ENCODE data around the gene NDUFB7. TPM values are rescaled to one million over a fixed set of nuclear protein-coding genes. Genes with fewer than 3 reads are reported as not detected.
A peak's percentile ranks its signal among the peaks of the same experiment; 100 is the strongest.
"Not testable (repeated sequence)": the region's sequence is repeated elsewhere in the genome, so short reads cannot be mapped to it uniquely, and the experiment has no call there.

NDUFB7 gene
- total RNA-seq, 2 experiments from 2014 or later: 31.7 to 39.1 TPM

- CTCF ChIA-PET: no interaction called here
- Histone ChIP-seq H3K27me3 (ENCODE audit: control insufficient read depth in 1 of 2, insufficient read depth in 2 of 2, low read length in 2 of 2) (no peaks in the 10 kb centered on the region), H3K9me3 (ENCODE audit: control insufficient read depth in 1 of 2, insufficient read depth in 1 of 2, low read length in 2 of 2) (no peaks in the 10 kb centered on the region), H3K27ac (ENCODE audit: low read depth in 1 of 2, low read length in 2 of 2) (peak overlapping the region in 1 of 2 donors; percentile 21), H3K4me3 (ENCODE audit: low read length) (no peak overlapping the region), H3K36me3 (ENCODE audit: insufficient read depth, low read length) (peaks cover 27% of the 10 kb centered on the region), H3K4me1 (ENCODE audit: insufficient read depth, low read length) (peaks cover 69% of the 10 kb centered on the region)
- POLR2A ChIA-PET: interaction anchor here (1.3 to 1.7 kb wide), 3 partner anchors 32 to 47 kb away, joined by 3 to 4 read pairs (median 4); partner anchors contain the start of gene DNAJB1
- ATAC-seq (ENCODE audit: poor library complexity) (no peak), DNase-seq (no peak)
- intact Hi-C loops (cut with DNase I, micrococcal nuclease): no loop called here
- Mint-ChIP-seq H3K4me1 (ENCODE audit: low read depth) (peaks cover 54% of the 10 kb centered on the region), H3K9me3 (no peaks in the 10 kb centered on the region), H3K4me3 (no peak overlapping the region), H3K36me3 (ENCODE audit: low read depth) (peaks cover 36% of the 10 kb centered on the region), H3K27ac (peak overlapping the region; percentile 92), H3K27me3 (no peaks in the 10 kb centered on the region)
- no peak for TF ChIP-seq CTCF (IDR thresholded peaks at IDR 0.05)
Observed at GRCh38 chr19:14553042-14553938, 18.6 kb downstream of the NDUFB7 start.

GRCh38 chr19:14552006-14552360 lies 19.9 kb downstream of the NDUFB7 start:
- H3K4me1 Mint-ChIP-seq (ENCODE audit: low read depth): peaks cover 54% of the 10 kb centered on the region
- H3K27me3 ChIP-seq (ENCODE audit: control insufficient read depth in 1 of 2, insufficient read depth in 2 of 2, low read length in 2 of 2); DNase-seq; ATAC-seq (ENCODE audit: poor library complexity); intact Hi-C loops (cut with DNase I, micrococcal nuclease); H3K9me3 ChIP-seq (ENCODE audit: control insufficient read depth in 1 of 2, insufficient read depth in 1 of 2, low read length in 2 of 2); H3K27me3 Mint-ChIP-seq; H3K4me3 ChIP-seq (ENCODE audit: low read length); H3K9me3 Mint-ChIP-seq: not testable (repeated sequence)
- CTCF ChIA-PET: interaction anchor here (0.5 to 2.0 kb wide), 22 partner anchors 15 to 139 kb away, joined by 3 to 14 read pairs (median 4); partner anchors contain the start of genes DNAJB1, GIPC1, NDUFB7 and TECR
- H3K4me3 Mint-ChIP-seq: peak overlapping the region; percentile 25
- peak overlapping the region; percentile 92 for H3K27ac Mint-ChIP-seq
- Histone ChIP-seq H3K36me3 (ENCODE audit: insufficient read depth, low read length) (peaks cover 28% of the 10 kb centered on the region), H3K4me1 (ENCODE audit: insufficient read depth, low read length) (peaks cover 64% of the 10 kb centered on the region), H3K27ac (ENCODE audit: low read depth in 1 of 2, low read length in 2 of 2) (peak overlapping the region in 1 of 2 donors; percentile 5)
- H3K36me3 Mint-ChIP-seq (ENCODE audit: low read depth): peaks cover 39% of the 10 kb centered on the region
- POLR2A ChIA-PET: interaction anchor here (0.5 to 3.0 kb wide), 9 partner anchors 14 to 71 kb away, joined by 3 to 46 read pairs (median 3); partner anchors contain the start of genes DNAJB1, NDUFB7 and TECR

- Mint-ChIP-seq H3K4me3 (peak overlapping the region; percentile 74), H3K4me1 (ENCODE audit: low read depth) (peaks cover 53% of the 10 kb centered on the region), H3K36me3 (ENCODE audit: low read depth) (peaks cover 40% of the 10 kb centered on the region), H3K27ac (peak overlapping the region; percentile 92)
- not testable (repeated sequence) for H3K9me3 ChIP-seq (ENCODE audit: control insufficient read depth in 1 of 2, insufficient read depth in 1 of 2, low read length in 2 of 2); H3K9me3 Mint-ChIP-seq; H3K27me3 ChIP-seq (ENCODE audit: control insufficient read depth in 1 of 2, insufficient read depth in 2 of 2, low read length in 2 of 2); H3K27me3 Mint-ChIP-seq; H3K4me3 ChIP-seq (ENCODE audit: low read length)
- peaks cover 28% of the 10 kb centered on the region for H3K36me3 ChIP-seq (ENCODE audit: insufficient read depth, low read length)
- CTCF ChIA-PET: interaction anchor here (0.5 to 2.0 kb wide), 23 partner anchors 14 to 140 kb away, joined by 3 to 14 read pairs (median 4); partner anchors contain the start of genes DNAJB1, GIPC1, NDUFB7 and TECR
- DNase-seq: peak; percentile 74 to 90 (median 82)
- POLR2A ChIA-PET: interaction anchor here (0.5 to 3.0 kb wide), 9 partner anchors 14 to 70 kb away, joined by 3 to 46 read pairs (median 3); partner anchors contain the start of genes DNAJB1, NDUFB7 and TECR
- intact Hi-C loops (cut with DNase I, micrococcal nuclease): loop anchor here (1.0 to 2.0 kb wide), 3 partner anchors 21 to 46 kb away; partner anchors contain the start of gene TECR (in 1 of the 2)
- ATAC-seq (ENCODE audit: poor library complexity): peak; percentile 99
- TF ChIP-seq CTCF (IDR thresholded peaks at IDR 0.05): peak; percentile 71
- peak overlapping the region; percentile 5 to 35 for H3K27ac ChIP-seq (ENCODE audit: low read depth in 1 of 2, low read length in 2 of 2)
- peaks cover 57% of the 10 kb centered on the region for H3K4me1 ChIP-seq (ENCODE audit: insufficient read depth, low read length)
Observed at GRCh38 chr19:14551134-14552005, 20.5 kb downstream of the NDUFB7 start.
